Peyer's patch (tissue), 4 donors: ENCODE data around the gene CEP120.

ENCODE experiments used
- POLR2A ChIP-seq, 2 donors: fragments of 450-650 bp; IDR thresholded peaks; one replicate each; pipeline ENCODE4 v1.5.1; 2017; ENCODE audit warnings: antibody characterized with exemption in 2 of 2, mild to moderate bottlenecking in 2 of 2, moderate library complexity in 2 of 2
- TF ChIP-seq, protein P1 (sequence below), 6 experiments: fragments of 450-650 bp in 4 of 6; fragments of 200-600 bp in 2 of 6; sonication (generic) in 1 of 6; IDR thresholded peaks; one replicate each; pipeline ENCODE4 v1.5.1; 2017 to 2019; ENCODE audit warnings: antibody characterized with exemption in 6 of 6, mild to moderate bottlenecking in 3 of 6, moderate library complexity in 1 of 6

DNA sequence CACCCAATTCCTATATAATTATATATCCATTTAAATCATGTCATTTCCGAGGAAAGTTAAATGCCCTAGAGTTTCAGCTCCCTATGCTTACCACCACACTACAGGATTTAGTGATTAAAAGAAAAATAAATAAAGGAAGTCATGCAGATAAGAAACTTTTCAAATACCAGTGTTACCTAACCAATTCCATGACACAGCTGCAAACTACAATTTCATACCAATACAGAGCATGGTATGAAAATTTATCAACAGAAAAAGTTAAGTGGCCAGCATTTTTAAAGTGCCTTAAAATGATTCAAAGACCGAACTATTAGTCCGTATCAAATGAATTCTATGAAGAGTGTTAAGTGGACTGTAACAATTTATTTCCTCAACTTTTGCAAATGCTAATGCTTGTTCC, 35.9 kb downstream of the CEP120 start:
- TF ChIP-seq, protein P1, sequence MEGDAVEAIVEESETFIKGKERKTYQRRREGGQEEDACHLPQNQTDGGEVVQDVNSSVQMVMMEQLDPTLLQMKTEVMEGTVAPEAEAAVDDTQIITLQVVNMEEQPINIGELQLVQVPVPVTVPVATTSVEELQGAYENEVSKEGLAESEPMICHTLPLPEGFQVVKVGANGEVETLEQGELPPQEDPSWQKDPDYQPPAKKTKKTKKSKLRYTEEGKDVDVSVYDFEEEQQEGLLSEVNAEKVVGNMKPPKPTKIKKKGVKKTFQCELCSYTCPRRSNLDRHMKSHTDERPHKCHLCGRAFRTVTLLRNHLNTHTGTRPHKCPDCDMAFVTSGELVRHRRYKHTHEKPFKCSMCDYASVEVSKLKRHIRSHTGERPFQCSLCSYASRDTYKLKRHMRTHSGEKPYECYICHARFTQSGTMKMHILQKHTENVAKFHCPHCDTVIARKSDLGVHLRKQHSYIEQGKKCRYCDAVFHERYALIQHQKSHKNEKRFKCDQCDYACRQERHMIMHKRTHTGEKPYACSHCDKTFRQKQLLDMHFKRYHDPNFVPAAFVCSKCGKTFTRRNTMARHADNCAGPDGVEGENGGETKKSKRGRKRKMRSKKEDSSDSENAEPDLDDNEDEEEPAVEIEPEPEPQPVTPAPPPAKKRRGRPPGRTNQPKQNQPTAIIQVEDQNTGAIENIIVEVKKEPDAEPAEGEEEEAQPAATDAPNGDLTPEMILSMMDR (IDR thresholded peaks at IDR 0.05) = no peak
- TF ChIP-seq POLR2A (IDR thresholded peaks at IDR 0.05) = no peak
